Activated T-cell treated with anti-CD3 and anti-CD28 coated beads, Interleukin-2, amount 50 U/mL, for 24 hours (primary cell): ENCODE data around the gene PTPRH.
A peak's percentile ranks its signal among the peaks of the same experiment; 100 is the strongest.

ENCODE experiments used
- DNase-seq: peaks from one replicate; pipeline ENCODE4 v3.0.0-alpha.2; 2020
- H3K27ac Mint-ChIP-seq: 2 replicates; pipeline ENCODE4 v1.8.0; 2020; ENCODE audit warnings: mild to moderate bottlenecking, mixed read lengths
- H3K27me3 Mint-ChIP-seq: 2 replicates; pipeline ENCODE4 v1.8.0; 2020; ENCODE audit warnings: mixed read lengths
- H3K36me3 Mint-ChIP-seq: 2 replicates; pipeline ENCODE4 v1.8.0; 2020; ENCODE audit warnings: low read depth, mixed read lengths
- H3K4me1 Mint-ChIP-seq: 2 replicates; pipeline ENCODE4 v1.8.0; 2020; ENCODE audit warnings: low read depth, mixed read lengths
- H3K4me3 Mint-ChIP-seq: 2 replicates; pipeline ENCODE4 v1.8.0; 2020; ENCODE audit warnings: mild to moderate bottlenecking, moderate library complexity, mixed read lengths
- H3K9me3 Mint-ChIP-seq: 2 replicates; pipeline ENCODE4 v1.8.0; 2020; ENCODE audit warnings: mixed read lengths

Gene PTPRH

DNA sequence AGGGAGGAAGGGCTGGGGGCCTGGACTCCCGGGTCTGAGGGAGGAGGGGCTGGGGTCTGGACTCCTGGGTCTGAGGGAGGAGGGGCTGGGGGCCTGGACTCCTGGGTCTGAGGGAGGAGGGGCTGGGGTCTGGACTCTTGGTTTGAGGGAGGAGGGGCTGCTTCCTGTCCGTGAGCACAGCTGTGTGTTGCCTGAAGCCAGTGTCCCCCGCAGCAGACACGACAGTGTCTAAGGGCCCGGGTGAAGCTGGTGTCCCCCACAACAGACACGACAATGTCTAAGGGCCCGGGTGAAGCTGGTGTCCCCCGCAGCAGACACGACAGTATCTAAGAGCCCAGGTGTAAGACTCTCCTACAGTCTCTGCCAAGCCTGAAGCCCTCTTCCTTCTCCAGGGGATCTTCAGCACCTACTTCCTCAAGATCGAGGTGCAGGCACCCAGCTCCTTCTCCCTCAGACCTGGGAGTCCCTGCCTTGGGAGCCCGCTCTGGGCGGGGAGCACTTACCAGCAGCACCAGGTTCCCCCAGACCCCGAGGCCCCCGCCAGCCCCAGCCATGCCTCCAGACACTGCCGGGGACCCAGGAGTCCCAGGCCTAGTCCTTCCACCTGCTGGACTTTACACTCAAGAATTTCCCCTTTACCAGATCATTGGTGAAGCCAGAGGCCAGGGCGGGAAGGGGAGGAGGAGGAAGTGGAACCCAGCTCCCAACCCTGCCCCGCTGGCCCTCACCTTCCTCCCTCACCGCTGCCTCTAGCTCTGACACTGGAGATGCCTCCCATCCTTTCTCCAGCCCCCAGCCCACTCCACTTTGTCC lies at the start of gene PTPRH:
Gene PTPRH (minus strand): TSS at position 622 of the 813 bp plus-strand sequence. CDS start 68 bp downstream, at position 554.
- no peak within 1 kb of the TSS for H3K4me3 Mint-ChIP-seq
- H3K27ac Mint-ChIP-seq = no peak within 1 kb of the TSS
- no peak for DNase-seq
- peaks cover 4% of the 10 kb centered on the region for H3K4me1 Mint-ChIP-seq
- peaks cover 6% of the 10 kb centered on the region for H3K9me3 Mint-ChIP-seq
- H3K27me3 Mint-ChIP-seq = peaks cover 55% of the 10 kb centered on the region
- no peaks in the 10 kb centered on the region for H3K36me3 Mint-ChIP-seq

- DNase-seq = no peak
- Mint-ChIP-seq H3K4me1 (peaks cover 44% of the 10 kb centered on the region), H3K9me3 (no peaks in the 10 kb centered on the region)
These were observed 49.2 kb upstream of the PTPRH start for GRCh38 chr19:55258476-55258827.

GRCh38 chr19:55257461-55258420 lies 48.4 kb upstream of the PTPRH start:
- DNase-seq = peak; percentile 63
- Mint-ChIP-seq H3K9me3 (no peaks in the 10 kb centered on the region), H3K4me1 (peaks cover 51% of the 10 kb centered on the region), H3K36me3 (peaks cover 75% of the 10 kb centered on the region), H3K27me3 (no peaks in the 10 kb centered on the region), H3K4me3 (peak overlapping the region; percentile 97), H3K27ac (peak overlapping the region; percentile 97)

More at GRCh38 chr19:55258476-55258827, 49.2 kb upstream of the PTPRH start:
- H3K27ac Mint-ChIP-seq = peak overlapping the region; percentile 98
- H3K4me3 Mint-ChIP-seq = peak overlapping the region; percentile 87
- peaks cover 75% of the 10 kb centered on the region for H3K36me3 Mint-ChIP-seq
- no peaks in the 10 kb centered on the region for H3K27me3 Mint-ChIP-seq

DNA sequence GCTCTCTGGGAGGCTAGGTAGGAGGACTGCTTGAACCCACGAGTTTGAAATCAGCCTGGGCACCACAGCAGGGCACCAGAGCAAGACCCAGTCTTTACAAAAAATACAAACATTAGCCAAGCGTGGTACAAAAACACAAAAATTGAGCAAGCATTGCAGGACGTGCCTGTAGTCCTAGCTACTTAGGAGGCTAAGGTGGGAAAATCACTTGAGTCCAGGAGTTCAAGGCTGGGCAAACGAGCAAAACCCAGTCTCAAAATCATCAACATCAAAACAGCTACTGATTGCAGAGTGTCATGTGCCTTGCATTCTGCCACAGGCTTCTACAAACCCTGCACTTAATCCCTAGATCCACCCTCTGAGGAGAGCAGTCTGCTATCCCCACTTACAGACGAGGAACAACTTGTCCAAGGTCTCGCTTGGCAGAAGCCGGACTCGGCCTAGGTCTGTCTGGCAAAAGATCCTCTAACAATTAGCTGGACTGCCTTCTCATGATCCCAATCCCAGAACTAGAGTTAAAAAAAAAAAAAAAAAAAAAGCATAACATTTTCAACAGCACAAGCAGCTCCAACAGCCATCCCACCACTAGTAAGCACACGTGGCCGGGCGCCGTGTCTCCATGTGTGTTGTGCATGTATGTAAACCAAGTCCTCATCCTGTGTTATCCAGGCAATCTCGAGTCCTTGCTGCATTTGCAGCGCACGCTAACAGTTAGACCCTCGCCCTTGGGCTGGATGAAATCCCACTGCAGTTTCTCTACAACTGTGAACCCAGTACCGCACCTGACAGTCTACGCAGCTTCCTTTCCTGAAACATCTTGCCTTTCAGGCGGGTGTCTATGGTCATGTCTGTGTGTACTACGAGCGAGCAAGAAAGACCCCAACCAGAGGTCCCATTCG lies 47.5 kb upstream of the PTPRH start:
- H3K27me3 Mint-ChIP-seq = no peaks in the 10 kb centered on the region
- no peak for DNase-seq
- H3K27ac Mint-ChIP-seq = peak overlapping the region; percentile 97
- peak overlapping the region; percentile 97 for H3K4me3 Mint-ChIP-seq
- H3K36me3 Mint-ChIP-seq = peaks cover 74% of the 10 kb centered on the region
- no peaks in the 10 kb centered on the region for H3K9me3 Mint-ChIP-seq
- H3K4me1 Mint-ChIP-seq = peaks cover 59% of the 10 kb centered on the region

DNA sequence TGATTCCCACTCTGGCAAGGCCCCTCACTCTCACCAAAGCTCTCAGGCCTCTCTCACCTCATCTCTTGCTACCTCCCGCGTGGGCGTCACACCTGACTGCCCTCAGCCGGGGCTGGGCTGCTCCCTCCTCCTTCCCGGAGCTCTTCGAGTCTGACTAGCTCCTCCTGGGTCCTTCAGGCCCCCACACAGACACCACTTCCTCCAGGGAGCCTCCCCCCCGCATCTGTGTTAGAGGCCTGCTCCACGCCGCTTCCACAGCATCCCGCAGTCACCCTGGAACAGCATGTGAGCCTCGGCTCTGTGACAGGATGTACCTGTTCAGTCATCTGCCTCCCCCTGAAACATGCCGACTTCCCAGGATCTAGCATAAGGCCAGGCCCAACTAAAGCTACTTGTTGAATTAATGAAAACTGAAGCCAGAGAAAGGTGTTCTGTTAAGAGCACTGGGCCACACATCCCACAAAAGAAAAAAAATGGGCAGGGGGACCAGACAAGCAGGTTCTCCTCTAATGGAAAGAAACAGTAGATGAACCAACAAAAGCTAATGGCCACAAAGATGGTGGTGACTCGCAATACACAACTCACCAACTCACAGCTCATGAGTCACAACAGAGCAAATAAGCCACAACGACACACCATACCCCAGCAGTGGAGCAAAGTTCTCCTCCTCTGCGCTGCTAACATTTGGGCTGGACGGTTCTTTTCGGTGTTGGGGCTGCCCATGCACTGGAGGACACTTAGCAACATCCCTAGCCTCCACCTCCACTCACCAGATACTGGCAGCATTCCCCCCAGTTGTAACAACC lies 46.5 kb upstream of the PTPRH start:
- H3K9me3 Mint-ChIP-seq = no peaks in the 10 kb centered on the region
- peak overlapping the region; percentile 97 for H3K4me3 Mint-ChIP-seq
- DNase-seq = peak; percentile 67
- peaks cover 80% of the 10 kb centered on the region for H3K36me3 Mint-ChIP-seq
- H3K27me3 Mint-ChIP-seq = no peaks in the 10 kb centered on the region
- peaks cover 69% of the 10 kb centered on the region for H3K4me1 Mint-ChIP-seq
- H3K27ac Mint-ChIP-seq = peak overlapping the region; percentile 97

DNA sequence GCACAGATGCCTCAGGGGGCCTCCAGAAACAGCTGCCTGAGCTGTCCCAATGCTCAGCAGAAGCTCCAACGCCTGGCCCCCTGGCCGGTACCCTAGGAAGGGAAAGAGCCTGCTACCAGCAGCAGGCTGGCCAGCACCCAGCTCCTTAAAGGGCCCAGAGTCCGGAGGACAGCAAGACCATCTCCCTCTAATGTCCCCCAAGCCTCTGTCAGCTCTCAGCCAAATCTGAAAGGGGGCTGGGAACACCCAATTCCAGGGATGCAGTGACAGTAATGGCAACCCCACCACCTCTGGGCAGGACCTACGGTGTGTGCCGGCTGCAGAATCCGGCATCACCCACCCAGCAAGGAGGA lies 45.3 kb upstream of the PTPRH start:
- Mint-ChIP-seq H3K9me3 (no peaks in the 10 kb centered on the region), H3K4me1 (peaks cover 71% of the 10 kb centered on the region), H3K27ac (peak overlapping the region; percentile 97), H3K27me3 (no peaks in the 10 kb centered on the region), H3K36me3 (peaks cover 87% of the 10 kb centered on the region), H3K4me3 (peak overlapping the region; percentile 97)
- peak; percentile 45 for DNase-seq

DNA sequence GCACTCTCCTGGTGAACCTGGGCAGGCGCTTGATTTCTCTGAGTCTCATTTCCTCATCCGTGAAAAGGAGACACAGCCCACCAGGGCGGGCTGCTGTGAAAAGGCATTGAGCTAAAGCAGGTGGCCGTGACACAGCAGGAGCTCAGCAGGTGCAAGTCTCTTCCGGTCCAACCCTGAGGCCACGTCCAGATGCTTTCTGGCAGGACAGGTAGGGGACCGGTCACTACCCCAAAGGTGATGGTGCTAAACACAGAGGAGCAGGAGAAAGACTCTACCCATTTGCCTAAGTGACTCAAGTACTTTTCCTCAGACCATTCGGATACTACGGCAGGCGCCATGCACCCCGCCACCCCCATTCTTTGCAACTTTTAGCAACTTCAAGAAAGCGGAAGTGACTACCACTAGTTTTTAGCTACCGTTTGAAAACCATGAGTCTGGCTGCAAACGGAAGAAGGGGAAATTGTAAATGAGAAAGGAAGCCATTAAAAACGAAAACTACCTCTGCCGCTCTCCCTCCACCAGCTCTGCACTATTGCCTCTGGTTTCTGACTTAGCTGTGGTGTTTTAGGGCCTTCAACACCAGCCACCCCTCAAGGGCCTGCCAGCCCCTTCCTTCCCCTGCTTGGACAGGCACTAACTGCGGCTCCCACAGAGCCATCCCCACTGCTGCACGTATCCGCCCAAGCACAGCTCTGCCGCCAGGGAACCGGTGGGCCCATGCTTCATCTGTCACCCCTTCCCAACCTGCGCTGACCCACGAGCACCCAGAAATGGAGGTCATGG lies 44.7 kb upstream of the PTPRH start:
- Mint-ChIP-seq H3K27me3 (no peaks in the 10 kb centered on the region), H3K9me3 (no peaks in the 10 kb centered on the region), H3K4me1 (peaks cover 70% of the 10 kb centered on the region), H3K4me3 (peak overlapping the region; percentile 97), H3K27ac (peak overlapping the region; percentile 97), H3K36me3 (peaks cover 88% of the 10 kb centered on the region)
- DNase-seq = peak; percentile 78

DNA sequence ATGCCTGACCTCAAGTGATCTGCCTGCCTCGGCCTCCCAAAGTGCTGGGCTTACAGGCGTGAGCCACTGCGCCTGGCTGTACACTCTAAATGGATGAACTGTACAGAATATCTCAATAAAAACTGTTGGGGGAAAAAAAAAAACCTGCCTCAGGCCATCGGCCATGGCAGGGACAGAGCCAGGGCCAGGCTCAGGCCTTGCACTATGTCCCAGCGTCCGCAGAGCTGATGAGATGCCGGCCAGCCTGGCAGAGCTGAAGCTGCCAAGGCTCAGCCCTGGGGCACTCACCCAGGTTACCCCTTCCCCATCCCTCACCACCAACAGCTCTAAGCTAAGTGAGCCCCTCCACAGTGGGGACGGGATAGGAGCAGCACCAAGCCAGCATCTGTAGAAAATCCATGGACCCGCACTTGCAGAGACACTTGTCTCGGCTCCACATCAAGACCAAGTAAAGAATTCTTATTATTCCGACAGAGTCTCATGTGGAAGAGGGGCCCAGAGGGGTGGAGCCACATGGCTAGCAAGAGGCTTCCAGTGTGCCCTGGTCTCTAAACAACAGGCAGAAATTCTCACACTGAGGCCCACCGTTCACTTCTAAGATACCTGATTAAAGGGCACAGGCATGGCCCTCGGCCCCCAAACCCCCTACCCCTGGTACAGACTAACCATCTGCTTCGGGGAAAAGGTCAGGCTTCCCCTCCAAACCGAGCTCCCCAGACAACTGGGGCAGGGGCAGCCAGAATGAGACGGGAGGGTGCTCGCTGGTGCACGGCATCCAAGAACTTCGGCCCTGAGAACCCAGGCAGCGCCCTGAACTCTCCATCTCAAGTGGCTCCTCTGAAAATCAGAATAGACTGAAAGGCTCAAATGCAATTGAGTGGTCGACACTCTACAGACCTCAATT lies 43.7 kb upstream of the PTPRH start:
- Mint-ChIP-seq H3K9me3 (no peaks in the 10 kb centered on the region), H3K4me3 (peak overlapping the region; percentile 97), H3K36me3 (peaks cover 95% of the 10 kb centered on the region), H3K27ac (peak overlapping the region; percentile 97), H3K4me1 (peaks cover 80% of the 10 kb centered on the region), H3K27me3 (no peaks in the 10 kb centered on the region)
- DNase-seq = no peak

DNA sequence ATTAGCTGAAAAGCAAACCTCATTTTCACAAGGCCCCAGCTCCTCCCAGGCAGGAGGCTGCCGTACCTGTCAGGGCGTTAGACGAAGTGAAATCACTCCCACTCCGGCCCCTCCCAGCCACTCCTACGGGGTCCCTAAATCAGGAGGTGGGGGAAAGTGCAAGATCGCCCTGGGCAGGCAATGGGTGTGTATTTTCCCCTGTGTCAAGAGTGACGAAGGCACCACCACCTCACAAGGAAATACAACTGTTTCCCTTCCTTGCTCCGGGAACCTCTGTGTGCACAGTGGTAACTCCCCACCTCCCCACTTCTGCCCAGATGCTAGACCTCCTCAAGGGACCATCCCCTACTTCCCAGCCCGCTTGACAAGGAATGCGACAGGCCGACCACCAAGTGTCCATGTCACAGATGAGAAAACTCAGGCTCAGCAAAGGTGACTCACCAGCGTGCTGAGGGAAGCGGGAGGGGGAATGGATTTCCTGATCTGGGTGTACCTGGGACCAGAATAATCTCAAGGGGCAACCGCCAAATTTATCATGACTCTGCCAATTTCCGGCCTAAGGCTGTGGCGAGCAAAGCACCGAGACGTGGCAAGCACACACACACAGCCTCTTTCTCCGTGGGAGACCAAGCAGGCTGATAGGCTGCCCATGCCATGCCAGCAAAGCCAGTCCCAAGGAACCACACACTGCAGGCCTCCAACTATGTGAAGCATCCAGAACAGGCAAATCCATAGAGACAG lies 42.2 kb upstream of the PTPRH start:
- peaks cover 95% of the 10 kb centered on the region for H3K36me3 Mint-ChIP-seq
- H3K27me3 Mint-ChIP-seq = no peaks in the 10 kb centered on the region
- DNase-seq = peak; percentile 61
- H3K4me1 Mint-ChIP-seq = peaks cover 76% of the 10 kb centered on the region
- H3K4me3 Mint-ChIP-seq = peak overlapping the region; percentile 97
- no peaks in the 10 kb centered on the region for H3K9me3 Mint-ChIP-seq
- H3K27ac Mint-ChIP-seq = peak overlapping the region; percentile 97

DNA sequence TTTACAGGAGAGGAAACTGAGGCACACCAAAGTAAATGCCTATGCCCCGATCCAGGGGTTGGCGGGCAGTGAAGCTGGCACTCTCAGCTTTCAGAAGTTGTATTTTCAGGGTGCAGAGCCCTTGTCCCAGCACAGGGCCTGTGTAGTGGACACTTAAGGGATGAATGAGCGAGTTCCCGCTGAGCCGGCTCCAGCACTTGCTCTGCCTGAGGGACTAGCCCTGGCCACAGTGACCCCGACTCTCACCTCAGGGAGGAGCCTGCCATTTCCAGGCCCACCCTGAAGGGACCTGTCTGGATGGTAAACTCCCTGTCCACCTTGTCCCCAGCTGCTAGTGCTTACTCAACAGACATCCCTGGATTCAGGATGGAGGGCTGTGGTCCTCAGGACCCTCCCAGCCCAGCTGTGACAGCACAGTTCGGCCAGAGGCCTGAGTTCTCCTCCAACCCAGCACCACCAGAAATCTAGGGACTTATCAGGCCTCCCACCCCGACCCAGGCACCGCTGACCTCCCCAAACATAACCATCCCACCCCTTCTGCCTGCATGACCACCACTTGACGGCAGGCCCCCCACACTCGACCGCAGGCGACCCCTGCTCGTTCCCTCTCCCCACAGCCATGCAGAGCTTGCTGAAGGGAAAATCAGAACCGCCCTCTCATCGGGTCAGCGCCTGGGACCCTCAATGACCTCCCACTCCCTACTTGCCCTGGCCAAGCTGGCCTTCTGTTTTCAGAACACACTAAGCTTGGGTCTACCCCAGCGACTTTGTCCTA lies 41.1 kb upstream of the PTPRH start:
- Mint-ChIP-seq H3K4me1 (peaks cover 66% of the 10 kb centered on the region), H3K27me3 (no peaks in the 10 kb centered on the region), H3K9me3 (no peaks in the 10 kb centered on the region), H3K27ac (peak overlapping the region; percentile 97), H3K4me3 (peak overlapping the region; percentile 97), H3K36me3 (peaks cover 94% of the 10 kb centered on the region)
- no peak for DNase-seq

- H3K27ac Mint-ChIP-seq = peak overlapping the region; percentile 97
- H3K27me3 Mint-ChIP-seq = no peaks in the 10 kb centered on the region
- H3K36me3 Mint-ChIP-seq = peaks cover 94% of the 10 kb centered on the region
These were observed 40.5 kb upstream of the PTPRH start for GRCh38 chr19:55249841-55250240.

More at GRCh38 chr19:55249841-55250240, 40.5 kb upstream of the PTPRH start:
- Mint-ChIP-seq H3K4me3 (no peak overlapping the region), H3K4me1 (peaks cover 62% of the 10 kb centered on the region), H3K9me3 (no peaks in the 10 kb centered on the region)
- DNase-seq = no peak
